A549 treated with DMSO at 1 μM for 4 hours (cell line): ENCODE results near the gene BCAS1. TPM values are rescaled to one million over a fixed set of nuclear protein-coding genes. Genes with fewer than 3 reads are reported as not detected.

Experiments
- total RNA-seq: library from RNA; stranded (reverse); fragments of 200-300 nt; extraction: Qiagen RNA extraction; gene quantifications from 5 replicates; pipeline ENCODE4 v1.2.3, GENCODE V29; 2022; ENCODE audit warnings: low read depth

Gene BCAS1
- total RNA-seq, result 0.55 to 0.85 TPM (median 0.71 TPM) in 5 replicates

GRCh38 chr20:54070187-54070987, at the start of gene BCAS1:
BCAS1 (minus strand) TSS chr20:54070594; CDS start chr20:54058718, 11,876 bp downstream.

Other genes starting within 250 kb of the BCAS1 start
- gene CYP24A1, start 103.4 kb upstream of the BCAS1 start, total RNA-seq, result 329 to 652 TPM (median 589 TPM) in 5 replicates
- 50.6 to 65.5 TPM (median 53.3 TPM) in 5 replicates for gene PFDN4, start 137.5 kb upstream of the BCAS1 start, total RNA-seq